HG02798 (cell line): ENCODE measurements around the gene AGBL2.
"Not testable (repeated sequence)": the region's sequence is repeated elsewhere in the genome, so short reads cannot be mapped to it uniquely, and the experiment has no call there.

Experiments used
- ATAC-seq: cut with Tn5 transposase; IDR thresholded peaks from one replicate; pipeline ENCODE4 v1.9.1; 2021; ENCODE audit warnings: mild to moderate bottlenecking; ENCODE audit not compliant: unreplicated experiment, poor library complexity

The AGBL2 gene

GRCh38 chr11:47641600-47642098 is 73.5 kb downstream of the AGBL2 start:
- ATAC-seq: no peak

GRCh38 chr11:47640506-47640905 is 74.7 kb downstream of the AGBL2 start:
- not testable (repeated sequence) for ATAC-seq

GRCh38 chr11:47636331-47636730 is 78.8 kb downstream of the AGBL2 start:
- not testable (repeated sequence) for ATAC-seq

GRCh38 chr11:47631473-47631872 is 83.7 kb downstream of the AGBL2 start:
- no peak for ATAC-seq

- ATAC-seq: no peak
Observed at GRCh38 chr11:47628026-47628425, 87.1 kb downstream of the AGBL2 start.

- ATAC-seq: no peak
Observed at GRCh38 chr11:47626234-47626633, 88.9 kb downstream of the AGBL2 start.

- no peak for ATAC-seq
Observed at GRCh38 chr11:47620836-47621378, 94.3 kb downstream of the AGBL2 start.

GRCh38 chr11:47617417-47617809 is 97.8 kb downstream of the AGBL2 start:
- no peak for ATAC-seq

- no peak for ATAC-seq
Observed at GRCh38 chr11:47616726-47617416, 98.3 kb downstream of the AGBL2 start.

GRCh38 chr11:47615249-47615648 is 99.9 kb downstream of the AGBL2 start:
- ATAC-seq: no peak

- peak; percentile 77 for ATAC-seq
Observed at GRCh38 chr11:47611348-47611794, 103.8 kb downstream of the AGBL2 start.

- no peak for ATAC-seq
Observed at GRCh38 chr11:47609675-47610074, 105.5 kb downstream of the AGBL2 start.
